HG02973 (cell line): ENCODE data around the gene KIF5C.
"Not testable (repeated sequence)": the region's sequence is repeated elsewhere in the genome, so short reads cannot be mapped to it uniquely, and the experiment has no call there.

ENCODE experiments used
- ATAC-seq: cut with Tn5 transposase; IDR thresholded peaks from one replicate; pipeline ENCODE4 v1.9.1; 2021; ENCODE audit warnings: moderate library complexity; ENCODE audit not compliant: unreplicated experiment

Gene KIF5C

GRCh38 chr2:148874868-148875341 is at the start of gene KIF5C:
KIF5C (plus strand) TSS chr2:148875227; CDS start chr2:148875618, 391 bp downstream.
- ATAC-seq: peak; percentile 96

- no peak for ATAC-seq
Observed at GRCh38 chr2:148826791-148827190, 48.2 kb upstream of the KIF5C start.

- ATAC-seq: no peak
Observed at GRCh38 chr2:148828941-148829340, 46.1 kb upstream of the KIF5C start.

- ATAC-seq: no peak
Observed at GRCh38 chr2:148829618-148830017, 45.4 kb upstream of the KIF5C start.

- no peak for ATAC-seq
Observed at GRCh38 chr2:148832637-148833036, 42.4 kb upstream of the KIF5C start.

- ATAC-seq: no peak
Observed at GRCh38 chr2:148842050-148842449, 33.0 kb upstream of the KIF5C start.

GRCh38 chr2:148848146-148848545 is 26.9 kb upstream of the KIF5C start:
- ATAC-seq: no peak

- ATAC-seq: no peak
Observed at GRCh38 chr2:148853458-148853857, 21.6 kb upstream of the KIF5C start.

- ATAC-seq: no peak
Observed at GRCh38 chr2:148860037-148860436, 15.0 kb upstream of the KIF5C start.

GRCh38 chr2:148861367-148861766 is 13.7 kb upstream of the KIF5C start:
- ATAC-seq: no peak

- ATAC-seq: not testable (repeated sequence)
Observed at GRCh38 chr2:148862478-148862877, 12.5 kb upstream of the KIF5C start.

GRCh38 chr2:148865512-148865911 is 9.5 kb upstream of the KIF5C start:
- ATAC-seq: no peak

GRCh38 chr2:148866091-148866490 is 8.9 kb upstream of the KIF5C start:
- ATAC-seq: no peak

GRCh38 chr2:148867079-148867769 is 7.8 kb upstream of the KIF5C start:
- ATAC-seq: no peak

- peak; percentile 30 for ATAC-seq
Observed at GRCh38 chr2:148875387-148876051, 492 bp downstream of the KIF5C start.

- ATAC-seq: no peak
Observed at GRCh38 chr2:148876202-148876594, 1.2 kb downstream of the KIF5C start.

- ATAC-seq: no peak
Observed at GRCh38 chr2:148876595-148877402, 1.8 kb downstream of the KIF5C start.

- ATAC-seq: no peak
Observed at GRCh38 chr2:148877403-148877740, 2.3 kb downstream of the KIF5C start.

GRCh38 chr2:148880636-148881035 is 5.6 kb downstream of the KIF5C start:
- ATAC-seq: no peak

- ATAC-seq: no peak
Observed at GRCh38 chr2:148882051-148882450, 7.0 kb downstream of the KIF5C start.

GRCh38 chr2:148885209-148885608 is 10.2 kb downstream of the KIF5C start:
- no peak for ATAC-seq

GRCh38 chr2:148885988-148886387 is 11.0 kb downstream of the KIF5C start:
- no peak for ATAC-seq
